ENCODE data around the gene SUPV3L1. TPM values are rescaled to one million over a fixed set of nuclear protein-coding genes. Genes with fewer than 3 reads are reported as not detected.

The SUPV3L1 gene
- total RNA-seq, 5 donors from 2014 or later (not counting 1 experiment from before 2014, with no cell fraction given) = 34.1 to 50.7 (median 36.1) TPM

DNA sequence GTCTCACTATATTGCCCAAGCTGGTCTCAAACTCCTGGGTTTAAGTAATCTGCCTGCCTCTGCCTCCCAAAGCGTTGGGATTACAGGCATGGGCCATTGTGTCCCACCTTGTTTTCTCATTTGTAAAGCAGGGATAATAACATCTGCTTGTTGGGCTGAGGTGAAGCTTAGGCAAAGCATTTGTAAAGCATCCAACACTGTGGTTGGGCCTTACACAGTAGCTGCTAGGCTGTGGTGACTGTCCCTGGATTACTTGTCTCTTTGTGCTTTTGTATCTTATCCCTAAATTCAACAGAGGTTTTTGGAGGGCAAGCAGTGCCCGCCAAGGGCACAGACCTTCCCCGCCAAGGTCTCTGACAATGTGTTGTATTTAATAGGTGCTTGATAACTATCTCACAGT is 54.4 kb downstream of the SUPV3L1 start:
- WGBS (ENCODE audit: insufficient coverage) = 91% methylated on average over 1 of the region's 3 CpGs
- no peak for ATAC-seq (replicated peaks in 1 of 4)
- no peaks in the 10 kb centered on the region for H3K36me3 ChIP-seq (ENCODE audit: control insufficient read depth in 2 of 2, extremely low read depth in 1 of 2, insufficient read depth in 1 of 2, low read length in 1 of 2)
- Mint-ChIP-seq H3K4me1 (peaks cover 31 to 47% (median 32%) of the 10 kb centered on the region in 3 donors), H3K4me3 (peak overlapping the region in 1 of 3 donors; percentile 9), H3K27me3 (no peaks in the 10 kb centered on the region), H3K36me3 (no peaks in the 10 kb centered on the region), H3K9me3 (no peaks in the 10 kb centered on the region), H3K27ac (peak overlapping the region; percentile 40 to 49)
- H3K27me3 ChIP-seq (replicated peaks in 1 of 2; ENCODE audit: control insufficient read depth in 2 of 2, extremely low read depth in 1 of 2, insufficient read depth in 2 of 2, low read length in 1 of 2) = no peaks in the 10 kb centered on the region
- no peak overlapping the region for H3K27ac ChIP-seq (ENCODE audit: low read length)
- no peak overlapping the region for H3K4me3 ChIP-seq (ENCODE audit: control insufficient read depth in 1 of 2, extremely low read depth in 1 of 2, low read length in 1 of 2)
- ChIA-PET CTCF (interaction anchor here (0.7 to 1.3 kb wide), 2 partner anchors 158 to 402 kb away, joined by 3 to 5 read pairs; no protein-coding TSS in a partner anchor), POLR2A (no interaction called here)
- H3K9me3 ChIP-seq = no peaks in the 10 kb centered on the region
- no peak for DNase-seq
- H3K4me1 ChIP-seq (ENCODE audit: control insufficient read depth in 1 of 2, extremely low read depth in 1 of 2, insufficient read depth in 2 of 2, low read length in 2 of 2) = peaks cover 0 to 55% of the 10 kb centered on the region in 2 experiments

GRCh38 chr10:69237528-69238159 is 57.6 kb downstream of the SUPV3L1 start:
- Histone ChIP-seq H3K27ac (ENCODE audit: low read length) (no peak overlapping the region), H3K4me1 (ENCODE audit: control insufficient read depth in 1 of 2, extremely low read depth in 1 of 2, insufficient read depth in 2 of 2, low read length in 2 of 2) (peaks cover 2 to 28% of the 10 kb centered on the region in 2 experiments), H3K36me3 (ENCODE audit: control insufficient read depth in 2 of 2, extremely low read depth in 1 of 2, insufficient read depth in 1 of 2, low read length in 1 of 2) (no peaks in the 10 kb centered on the region), H3K27me3 (replicated peaks in 1 of 2; ENCODE audit: control insufficient read depth in 2 of 2, extremely low read depth in 1 of 2, insufficient read depth in 2 of 2, low read length in 1 of 2) (no peaks in the 10 kb centered on the region), H3K9me3 (no peaks in the 10 kb centered on the region), H3K4me3 (ENCODE audit: control insufficient read depth in 1 of 2, extremely low read depth in 1 of 2, low read length in 1 of 2) (no peak overlapping the region)
- no peaks in the 10 kb centered on the region for H3K9me3 Mint-ChIP-seq
- no peak overlapping the region for H3K4me3 Mint-ChIP-seq
- H3K27ac Mint-ChIP-seq = no peak overlapping the region
- 10% methylated on average over 2 of the region's 17 CpGs for WGBS (ENCODE audit: insufficient coverage)
- ChIA-PET POLR2A (no interaction called here), CTCF (interaction anchor here (0.6 to 1.7 kb wide), 3 partner anchors 18 to 155 kb away, joined by 3 to 5 read pairs (median 3); partner anchors contain the start of gene HKDC1 (in 1 of the 2))
- peak; percentile 50 to 91 (median 82) for DNase-seq
- H3K27me3 Mint-ChIP-seq = no peaks in the 10 kb centered on the region
- H3K4me1 Mint-ChIP-seq = peaks cover 14 to 25% (median 20%) of the 10 kb centered on the region in 3 donors
- no peaks in the 10 kb centered on the region for H3K36me3 Mint-ChIP-seq
- ATAC-seq (replicated peaks in 1 of 4) = peak; percentile 83 to 95 (median 91)

GRCh38 chr10:69239136-69239535 is 59.1 kb downstream of the SUPV3L1 start:
- H3K36me3 Mint-ChIP-seq = no peaks in the 10 kb centered on the region
- H3K27me3 Mint-ChIP-seq = no peaks in the 10 kb centered on the region
- 90% methylated on average over 2 of the region's 5 CpGs for WGBS (ENCODE audit: insufficient coverage)
- ChIA-PET POLR2A (interaction anchor here in 1 of 2 donors (0.5 to 0.6 kb wide), 2 partner anchors 168 to 1046 kb away, joined by 3 to 5 read pairs; no protein-coding TSS in a partner anchor), CTCF (interaction anchor here (0.6 to 2.8 kb wide), 15 partner anchors 10 to 698 kb away, joined by 3 to 11 read pairs (median 4); no protein-coding TSS in a partner anchor)
- no peak overlapping the region for H3K27ac Mint-ChIP-seq
- H3K27ac ChIP-seq (ENCODE audit: low read length) = no peak overlapping the region
- DNase-seq (no peak), ATAC-seq (replicated peaks in 1 of 4) (no peak)
- no peak overlapping the region for H3K4me3 ChIP-seq (ENCODE audit: control insufficient read depth in 1 of 2, extremely low read depth in 1 of 2, low read length in 1 of 2)
- H3K9me3 ChIP-seq = no peaks in the 10 kb centered on the region
- no peaks in the 10 kb centered on the region for H3K27me3 ChIP-seq (replicated peaks in 1 of 2; ENCODE audit: control insufficient read depth in 2 of 2, extremely low read depth in 1 of 2, insufficient read depth in 2 of 2, low read length in 1 of 2)
- H3K9me3 Mint-ChIP-seq = no peaks in the 10 kb centered on the region
- peaks cover 2 to 13% of the 10 kb centered on the region in 2 experiments for H3K4me1 ChIP-seq (ENCODE audit: control insufficient read depth in 1 of 2, extremely low read depth in 1 of 2, insufficient read depth in 2 of 2, low read length in 2 of 2)
- peaks cover 6 to 13% (median 11%) of the 10 kb centered on the region in 3 donors for H3K4me1 Mint-ChIP-seq
- H3K36me3 ChIP-seq (ENCODE audit: control insufficient read depth in 2 of 2, extremely low read depth in 1 of 2, insufficient read depth in 1 of 2, low read length in 1 of 2) = peaks cover 0 to 2% of the 10 kb centered on the region in 2 donors
- H3K4me3 Mint-ChIP-seq = no peak overlapping the region

- 82% methylated on average over 4 of the region's 6 CpGs for WGBS (ENCODE audit: insufficient coverage)
- POLR2A ChIA-PET = no interaction called here
- DNase-seq (no peak), ATAC-seq (replicated peaks in 1 of 4) (no peak)
- H3K36me3 ChIP-seq (ENCODE audit: control insufficient read depth in 2 of 2, extremely low read depth in 1 of 2, insufficient read depth in 1 of 2, low read length in 1 of 2) = peaks cover 0 to 3% of the 10 kb centered on the region in 2 donors
- CTCF ChIA-PET = interaction anchor here (0.6 to 2.8 kb wide), 8 partner anchors 24 to 928 kb away, joined by 3 to 11 read pairs (median 4); no protein-coding TSS in a partner anchor
- H3K27ac ChIP-seq (ENCODE audit: low read length) = no peak overlapping the region
- no peaks in the 10 kb centered on the region for H3K9me3 Mint-ChIP-seq
- peaks cover 2 to 7% of the 10 kb centered on the region in 2 experiments for H3K4me1 ChIP-seq (ENCODE audit: control insufficient read depth in 1 of 2, extremely low read depth in 1 of 2, insufficient read depth in 2 of 2, low read length in 2 of 2)
- H3K4me3 Mint-ChIP-seq = no peak overlapping the region
- no peak overlapping the region for H3K4me3 ChIP-seq (ENCODE audit: control insufficient read depth in 1 of 2, extremely low read depth in 1 of 2, low read length in 1 of 2)
- no peaks in the 10 kb centered on the region for H3K27me3 ChIP-seq (replicated peaks in 1 of 2; ENCODE audit: control insufficient read depth in 2 of 2, extremely low read depth in 1 of 2, insufficient read depth in 2 of 2, low read length in 1 of 2)
- peaks cover 4 to 11% (median 9%) of the 10 kb centered on the region in 3 donors for H3K4me1 Mint-ChIP-seq
- H3K9me3 ChIP-seq = no peaks in the 10 kb centered on the region
- H3K36me3 Mint-ChIP-seq = no peaks in the 10 kb centered on the region
- H3K27ac Mint-ChIP-seq = no peak overlapping the region
- H3K27me3 Mint-ChIP-seq = no peaks in the 10 kb centered on the region
Measured at GRCh38 chr10:69239816-69240434, 59.9 kb downstream of the SUPV3L1 start.

GRCh38 chr10:69240455-69240854 is 60.4 kb downstream of the SUPV3L1 start:
- Histone ChIP-seq H3K27me3 (replicated peaks in 1 of 2; ENCODE audit: control insufficient read depth in 2 of 2, extremely low read depth in 1 of 2, insufficient read depth in 2 of 2, low read length in 1 of 2) (no peaks in the 10 kb centered on the region), H3K9me3 (no peaks in the 10 kb centered on the region), H3K4me3 (ENCODE audit: control insufficient read depth in 1 of 2, extremely low read depth in 1 of 2, low read length in 1 of 2) (no peak overlapping the region), H3K27ac (ENCODE audit: low read length) (no peak overlapping the region), H3K36me3 (ENCODE audit: control insufficient read depth in 2 of 2, extremely low read depth in 1 of 2, insufficient read depth in 1 of 2, low read length in 1 of 2) (peaks cover 0 to 3% of the 10 kb centered on the region in 2 donors), H3K4me1 (ENCODE audit: control insufficient read depth in 1 of 2, extremely low read depth in 1 of 2, insufficient read depth in 2 of 2, low read length in 2 of 2) (peaks cover 2 to 7% of the 10 kb centered on the region in 2 experiments)
- H3K27me3 Mint-ChIP-seq = no peaks in the 10 kb centered on the region
- DNase-seq (no peak), ATAC-seq (replicated peaks in 1 of 4) (no peak)
- no peaks in the 10 kb centered on the region for H3K36me3 Mint-ChIP-seq
- H3K9me3 Mint-ChIP-seq = no peaks in the 10 kb centered on the region
- H3K4me1 Mint-ChIP-seq = peaks cover 4 to 11% (median 7%) of the 10 kb centered on the region in 3 donors
- H3K4me3 Mint-ChIP-seq = no peak overlapping the region
- ChIA-PET CTCF (interaction anchor here (0.6 to 2.8 kb wide), 3 partner anchors 150 to 927 kb away, joined by 4 to 11 read pairs (median 6); no protein-coding TSS in a partner anchor), POLR2A (no interaction called here)
- H3K27ac Mint-ChIP-seq = no peak overlapping the region
- WGBS (ENCODE audit: insufficient coverage) = 93% methylated on average over 7 of the region's 11 CpGs

GRCh38 chr10:69241575-69241974 is 61.5 kb downstream of the SUPV3L1 start:
- H3K36me3 Mint-ChIP-seq = no peaks in the 10 kb centered on the region
- peaks cover 4 to 11% (median 7%) of the 10 kb centered on the region in 3 donors for H3K4me1 Mint-ChIP-seq
- no peaks in the 10 kb centered on the region for H3K27me3 Mint-ChIP-seq
- POLR2A ChIA-PET = interaction anchor here in 1 of 2 donors (0.5 to 0.6 kb wide), 2 partner anchors 117 to 358 kb away, joined by 5 to 6 read pairs; no protein-coding TSS in a partner anchor
- no peaks in the 10 kb centered on the region for H3K9me3 Mint-ChIP-seq
- Histone ChIP-seq H3K27ac (ENCODE audit: low read length) (no peak overlapping the region), H3K4me1 (ENCODE audit: control insufficient read depth in 1 of 2, extremely low read depth in 1 of 2, insufficient read depth in 2 of 2, low read length in 2 of 2) (peaks cover 2 to 7% of the 10 kb centered on the region in 2 experiments), H3K36me3 (ENCODE audit: control insufficient read depth in 2 of 2, extremely low read depth in 1 of 2, insufficient read depth in 1 of 2, low read length in 1 of 2) (peaks cover 0 to 4% of the 10 kb centered on the region in 2 donors), H3K4me3 (ENCODE audit: control insufficient read depth in 1 of 2, extremely low read depth in 1 of 2, low read length in 1 of 2) (no peak overlapping the region), H3K9me3 (no peaks in the 10 kb centered on the region), H3K27me3 (replicated peaks in 1 of 2; ENCODE audit: control insufficient read depth in 2 of 2, extremely low read depth in 1 of 2, insufficient read depth in 2 of 2, low read length in 1 of 2) (no peaks in the 10 kb centered on the region)
- CTCF ChIA-PET = interaction anchor here in 1 of 2 donors (1.3 kb wide), 1 partner anchor 10 kb away, joined by 3 read pairs; no protein-coding TSS in a partner anchor
- 92% methylated on average over 5 of the region's 7 CpGs for WGBS (ENCODE audit: insufficient coverage)
- DNase-seq (no peak), ATAC-seq (replicated peaks in 1 of 4) (no peak)
- no peak overlapping the region for H3K4me3 Mint-ChIP-seq
- H3K27ac Mint-ChIP-seq = no peak overlapping the region

Data from T-cell (primary cell).